Choroid plexus epithelial cell (primary cell): Measurements from ENCODE around the gene ERP44.
"Not testable (repeated sequence)": the region's sequence is repeated elsewhere in the genome, so short reads cannot be mapped to it uniquely, and the experiment has no call there.

Source experiments
- DNase-seq: peaks from one replicate; pipeline ENCODE4 v3.0.0-alpha.2; 2010; ENCODE audit warnings: low read depth
- H3K4me3 ChIP-seq: 2 replicates; pipeline ENCODE4 v1.5.1; 2011; ENCODE audit warnings: low read depth, mild to moderate bottlenecking, control low read depth, low read length, moderate library complexity
- TF ChIP-seq, protein P1 (sequence below): conservative IDR thresholded peaks from 2 replicates; pipeline ENCODE4 v1.5.1; 2011; ENCODE audit warnings: low read depth, mild to moderate bottlenecking, control low read depth, inconsistent platforms, low read length, moderate library complexity

Gene ERP44

DNA sequence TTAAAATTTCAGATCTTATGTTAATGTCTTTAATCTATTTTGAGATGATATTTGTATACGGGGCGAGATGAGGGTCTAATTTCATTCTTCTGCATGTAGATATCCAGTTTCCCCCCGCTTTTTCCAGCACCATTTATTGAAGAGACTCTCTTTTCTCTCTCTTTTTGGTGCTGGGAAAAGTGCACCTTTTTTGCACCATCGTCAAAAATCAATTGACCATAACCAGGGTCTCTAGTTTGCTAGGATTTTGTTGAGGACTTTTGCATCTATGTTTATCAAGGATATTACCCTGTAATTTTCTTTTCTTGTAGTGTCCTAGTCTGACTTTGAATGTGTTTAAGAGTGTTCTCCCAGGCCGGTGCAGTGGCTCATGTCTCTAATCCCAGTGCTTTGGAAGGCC lies 99.0 kb downstream of the ERP44 start:
- no peak overlapping the region for H3K4me3 ChIP-seq
- DNase-seq = no peak
- TF ChIP-seq, protein P1, sequence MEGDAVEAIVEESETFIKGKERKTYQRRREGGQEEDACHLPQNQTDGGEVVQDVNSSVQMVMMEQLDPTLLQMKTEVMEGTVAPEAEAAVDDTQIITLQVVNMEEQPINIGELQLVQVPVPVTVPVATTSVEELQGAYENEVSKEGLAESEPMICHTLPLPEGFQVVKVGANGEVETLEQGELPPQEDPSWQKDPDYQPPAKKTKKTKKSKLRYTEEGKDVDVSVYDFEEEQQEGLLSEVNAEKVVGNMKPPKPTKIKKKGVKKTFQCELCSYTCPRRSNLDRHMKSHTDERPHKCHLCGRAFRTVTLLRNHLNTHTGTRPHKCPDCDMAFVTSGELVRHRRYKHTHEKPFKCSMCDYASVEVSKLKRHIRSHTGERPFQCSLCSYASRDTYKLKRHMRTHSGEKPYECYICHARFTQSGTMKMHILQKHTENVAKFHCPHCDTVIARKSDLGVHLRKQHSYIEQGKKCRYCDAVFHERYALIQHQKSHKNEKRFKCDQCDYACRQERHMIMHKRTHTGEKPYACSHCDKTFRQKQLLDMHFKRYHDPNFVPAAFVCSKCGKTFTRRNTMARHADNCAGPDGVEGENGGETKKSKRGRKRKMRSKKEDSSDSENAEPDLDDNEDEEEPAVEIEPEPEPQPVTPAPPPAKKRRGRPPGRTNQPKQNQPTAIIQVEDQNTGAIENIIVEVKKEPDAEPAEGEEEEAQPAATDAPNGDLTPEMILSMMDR = no peak

GRCh38 chr9:99998866-99999265 lies 99.9 kb downstream of the ERP44 start:
- TF ChIP-seq, protein P1 = no peak
- H3K4me3 ChIP-seq = no peak overlapping the region
- no peak for DNase-seq

DNA sequence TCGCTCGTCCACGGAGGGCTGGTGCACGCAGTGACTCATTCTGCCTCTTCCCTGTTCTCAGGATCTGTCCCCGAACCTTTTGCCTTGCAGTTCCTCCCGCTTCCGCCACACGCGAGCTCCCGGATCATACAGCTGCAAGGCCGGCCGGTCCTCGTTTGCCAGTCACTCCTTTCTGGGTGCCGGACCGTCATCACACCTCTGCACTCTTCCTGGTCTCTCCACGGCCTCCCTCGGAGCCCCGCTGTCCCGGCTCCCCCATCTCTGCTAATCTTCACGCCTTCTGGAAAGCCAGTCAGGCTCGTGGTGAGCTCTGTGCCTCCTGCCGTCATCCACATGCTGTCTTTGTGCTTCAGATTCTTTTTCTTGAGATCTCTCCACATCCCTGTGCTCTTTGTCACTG lies 100.5 kb downstream of the ERP44 start:
- H3K4me3 ChIP-seq = no peak overlapping the region
- TF ChIP-seq, protein P1 = no peak
- DNase-seq = no peak

GRCh38 chr9:99990508-99990907 lies 108.3 kb downstream of the ERP44 start:
- not testable (repeated sequence) for DNase-seq

GRCh38 chr9:99986642-99987041 lies 112.2 kb downstream of the ERP44 start:
- TF ChIP-seq, protein P1 = no peak
- no peak for DNase-seq
- no peak overlapping the region for H3K4me3 ChIP-seq

More at GRCh38 chr9:99990508-99990907, 108.3 kb downstream of the ERP44 start:
- H3K4me3 ChIP-seq = not testable (repeated sequence)

- no peak overlapping the region for H3K4me3 ChIP-seq
- TF ChIP-seq, protein P1 = no peak
- DNase-seq = no peak
Measured at GRCh38 chr9:99980598-99980997, 118.2 kb downstream of the ERP44 start.

GRCh38 chr9:99978221-99978620 lies 120.6 kb downstream of the ERP44 start:
- TF ChIP-seq, protein P1 = no peak
- H3K4me3 ChIP-seq = no peak overlapping the region
- no peak for DNase-seq
